Activated CD8-positive, alpha-beta memory T cell treated with anti-CD3 and anti-CD28 coated beads, Interleukin-2, amount 50 U/mL, for 1 hour (primary cell): Measurements from ENCODE around the gene HOXA1.

Experiments
- DNase-seq: peaks from one replicate; pipeline ENCODE4 v3.0.0-alpha.2; 2020; ENCODE audit errors: extremely low read depth

Gene HOXA1

DNA sequence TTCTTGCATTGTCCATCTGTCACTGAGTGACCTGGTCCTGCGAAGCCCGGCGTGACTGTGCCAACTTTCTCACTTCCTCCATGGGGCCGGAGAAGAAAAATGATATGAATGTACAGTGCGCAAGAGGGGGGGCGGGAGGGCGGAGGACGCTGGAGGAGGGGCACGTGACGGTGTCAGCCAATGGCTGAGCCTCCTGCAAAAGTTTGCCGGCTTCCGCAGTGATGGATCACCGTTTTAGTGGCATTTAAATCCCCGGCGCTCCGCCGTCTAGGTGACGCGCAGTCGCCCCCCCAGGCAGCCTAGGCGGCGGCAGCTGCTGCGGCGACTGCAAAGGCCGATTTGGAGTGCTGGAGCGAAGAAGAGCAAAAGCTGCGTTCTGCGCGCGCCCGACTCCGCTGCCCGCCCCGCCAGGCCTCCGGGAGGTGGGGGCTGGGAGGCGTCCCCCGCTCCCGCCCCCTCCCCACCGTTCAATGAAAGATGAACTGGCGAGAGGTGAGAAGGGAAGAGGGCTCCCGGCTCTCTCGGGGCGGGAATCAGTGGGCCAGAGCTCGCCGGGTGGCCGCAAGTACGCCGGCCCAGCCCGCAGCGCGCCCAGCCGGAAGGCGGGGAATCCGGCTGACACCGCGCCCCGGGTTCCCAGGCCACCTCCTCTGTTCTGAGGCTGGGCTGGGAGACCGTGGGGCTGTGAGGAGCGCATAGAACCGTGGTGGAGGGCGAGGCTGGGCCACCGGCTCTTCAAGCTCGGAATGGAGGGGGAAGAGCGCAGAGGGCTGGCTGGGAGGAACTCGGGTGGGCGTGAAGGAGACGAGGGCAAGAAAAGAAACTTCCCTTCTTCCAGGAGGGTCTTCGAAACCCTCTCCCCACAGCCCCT, at the start of gene HOXA1:
Gene HOXA1 (minus strand): TSS at position 104 of the 871 bp plus-strand sequence. CDS start 88 bp downstream, at position 16.
- peak; percentile 40 for DNase-seq

DNA sequence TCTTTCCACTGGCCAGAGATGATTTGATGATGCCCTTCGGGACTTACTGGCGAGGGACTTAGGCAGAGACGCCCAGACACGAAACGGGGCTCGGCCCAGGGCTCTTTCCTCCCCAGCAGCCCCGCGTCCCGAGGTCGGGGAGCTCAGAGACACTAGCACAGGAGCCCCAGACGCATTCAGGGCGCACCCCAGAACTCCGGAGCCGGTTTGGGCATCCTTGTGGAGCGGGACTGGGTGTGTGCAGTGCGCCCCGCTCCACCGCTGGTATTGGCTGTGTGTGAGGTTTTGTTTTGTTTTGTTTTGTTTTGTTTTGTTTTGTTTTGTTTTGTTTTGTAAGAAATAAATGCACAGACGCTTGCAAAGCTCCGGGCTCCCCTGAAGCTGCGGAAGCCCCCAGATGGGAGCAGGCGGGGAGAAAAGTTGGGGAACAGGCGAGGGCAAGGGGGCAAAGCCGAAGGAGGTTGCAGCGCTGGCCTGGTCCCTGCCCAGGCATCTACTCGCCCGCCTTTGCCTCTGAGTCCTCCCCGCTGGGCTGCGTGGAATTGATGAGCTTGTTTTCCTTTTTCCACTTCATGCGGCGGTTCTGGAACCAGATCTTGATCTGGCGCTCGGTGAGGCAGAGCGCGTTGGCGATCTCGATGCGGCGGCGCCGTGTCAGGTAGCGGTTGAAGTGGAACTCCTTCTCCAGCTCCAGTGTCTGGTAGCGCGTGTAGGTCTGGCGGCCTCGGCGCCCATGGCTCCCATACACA, 49.5 kb upstream of the HOXA1 start:
- no peak for DNase-seq

DNA sequence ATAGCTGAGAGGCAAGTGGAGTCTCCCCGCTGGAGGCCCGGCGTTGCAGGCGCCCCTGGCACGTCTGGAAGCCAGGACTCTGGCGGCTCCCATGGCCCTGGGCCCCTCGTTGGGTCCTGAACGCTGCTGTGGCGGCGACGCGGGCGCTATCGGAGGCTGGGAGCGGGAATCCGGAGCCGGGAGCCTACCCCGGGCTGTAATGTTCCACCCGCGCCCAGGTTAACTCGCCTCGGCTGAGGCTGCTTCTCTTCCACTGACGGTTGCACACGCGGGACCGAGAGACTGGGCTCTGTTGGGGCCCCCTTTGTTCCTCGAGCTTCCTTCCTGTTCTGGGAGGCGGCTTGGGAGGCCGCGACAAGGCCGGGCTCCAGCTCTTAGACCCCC, 49.0 kb upstream of the HOXA1 start:
- DNase-seq = no peak

DNA sequence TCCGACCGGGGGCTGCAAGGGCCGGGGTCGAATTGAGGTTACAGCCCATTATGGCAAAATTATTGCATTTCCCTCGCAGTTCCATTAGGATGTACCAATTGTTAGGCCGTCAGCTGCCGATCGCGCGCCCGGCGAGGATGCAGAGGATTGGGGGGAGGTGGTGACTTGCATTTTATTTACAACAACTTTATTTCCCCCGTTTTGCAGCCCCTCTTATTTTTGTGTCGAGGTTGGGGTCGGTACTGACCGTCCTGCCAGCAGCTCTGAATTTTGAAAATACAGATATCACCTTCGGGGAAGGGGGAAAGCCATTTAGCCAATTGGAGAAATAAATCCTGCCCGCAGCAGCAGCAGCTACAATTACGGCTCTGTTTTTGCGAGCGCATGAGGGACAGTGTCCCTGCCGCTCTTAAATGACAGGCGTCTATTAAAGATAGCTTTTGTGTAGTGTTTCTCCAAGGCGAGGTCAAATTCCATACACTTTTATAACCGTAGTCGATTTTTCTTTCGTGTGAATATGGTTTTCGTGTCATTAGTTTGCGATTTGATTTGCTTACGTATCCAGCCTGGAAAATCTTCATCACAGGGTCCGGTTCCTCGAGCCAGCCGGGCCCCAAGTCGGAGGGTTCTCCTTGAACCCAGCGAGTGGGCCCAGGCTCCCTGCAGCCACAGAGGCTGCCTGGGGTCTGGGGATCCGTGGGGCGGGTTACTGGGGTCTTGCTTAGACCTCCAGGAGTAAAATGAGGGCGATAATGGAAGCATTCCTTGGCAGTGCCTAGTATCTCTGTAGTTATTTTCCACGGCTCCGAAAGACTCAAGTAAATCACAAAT, 48.4 kb upstream of the HOXA1 start:
- no peak for DNase-seq

DNA sequence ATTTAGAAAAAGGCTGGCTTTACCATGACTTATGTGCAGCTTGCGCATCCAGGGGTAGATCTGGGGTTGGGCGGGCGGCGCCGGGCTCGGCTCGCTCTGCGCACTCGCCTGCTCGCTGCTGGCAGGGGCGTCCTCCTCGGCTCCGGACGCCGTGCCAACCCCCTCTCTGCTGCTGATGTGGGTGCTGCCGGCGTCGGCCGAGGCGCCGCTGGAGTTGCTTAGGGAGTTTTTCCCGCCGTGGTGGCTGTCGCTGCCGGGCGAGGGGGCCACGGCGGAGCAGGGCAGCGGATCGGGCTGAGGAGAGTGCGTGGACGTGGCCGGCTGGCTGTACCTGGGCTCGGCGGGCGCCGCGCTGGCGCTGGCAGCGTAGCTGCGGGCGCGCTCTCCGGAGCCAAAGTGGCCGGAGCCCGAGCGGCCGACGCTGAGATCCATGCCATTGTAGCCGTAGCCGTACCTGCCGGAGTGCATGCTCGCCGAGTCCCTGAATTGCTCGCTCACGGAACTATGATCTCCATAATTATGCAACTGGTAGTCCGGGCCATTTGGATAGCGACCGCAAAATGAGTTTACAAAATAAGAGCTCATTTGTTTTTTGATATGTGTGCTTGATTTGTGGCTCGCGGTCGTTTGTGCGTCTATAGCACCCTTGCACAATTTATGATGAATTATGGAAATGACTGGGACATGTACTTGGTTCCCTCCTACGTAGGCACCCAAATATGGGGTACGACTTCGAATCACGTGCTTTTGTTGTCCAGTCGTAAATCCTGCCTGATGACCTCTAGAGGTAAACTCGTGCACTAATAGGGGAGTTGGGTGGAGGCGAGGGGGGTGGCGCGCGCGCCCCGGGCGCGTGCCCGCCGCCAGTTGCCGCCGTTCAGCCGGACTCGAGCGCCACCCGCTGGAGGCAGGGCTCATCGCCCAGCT, 47.5 kb upstream of the HOXA1 start, which contains the start of gene HOXA5:
Gene HOXA5 (minus strand): TSS at position 659 of the 927 bp plus-strand sequence. CDS start 74 bp downstream, at position 585.
- no peak for DNase-seq

DNA sequence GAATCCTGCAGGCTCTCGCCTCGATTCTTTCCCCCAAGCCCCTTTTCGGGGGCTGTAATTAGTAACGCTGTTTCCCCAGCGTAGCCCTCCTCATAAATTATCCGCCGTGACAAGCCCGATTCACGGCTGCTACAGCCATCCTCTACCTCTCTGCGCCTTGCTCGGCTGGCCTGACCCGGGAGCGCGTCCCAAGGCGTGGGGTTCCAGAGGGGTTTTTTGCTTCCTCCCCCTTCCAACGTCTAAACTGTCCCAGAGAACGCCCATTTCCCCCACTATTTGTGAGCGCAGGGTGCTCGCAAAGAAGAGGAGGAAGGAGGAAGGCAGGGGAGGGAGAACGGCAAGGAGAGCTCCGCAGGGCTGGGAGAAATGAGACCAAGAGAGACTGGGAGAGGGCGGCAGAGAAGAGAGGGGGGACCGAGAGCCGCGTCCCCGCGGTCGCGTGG, 46.8 kb upstream of the HOXA1 start:
- DNase-seq = no peak

DNA sequence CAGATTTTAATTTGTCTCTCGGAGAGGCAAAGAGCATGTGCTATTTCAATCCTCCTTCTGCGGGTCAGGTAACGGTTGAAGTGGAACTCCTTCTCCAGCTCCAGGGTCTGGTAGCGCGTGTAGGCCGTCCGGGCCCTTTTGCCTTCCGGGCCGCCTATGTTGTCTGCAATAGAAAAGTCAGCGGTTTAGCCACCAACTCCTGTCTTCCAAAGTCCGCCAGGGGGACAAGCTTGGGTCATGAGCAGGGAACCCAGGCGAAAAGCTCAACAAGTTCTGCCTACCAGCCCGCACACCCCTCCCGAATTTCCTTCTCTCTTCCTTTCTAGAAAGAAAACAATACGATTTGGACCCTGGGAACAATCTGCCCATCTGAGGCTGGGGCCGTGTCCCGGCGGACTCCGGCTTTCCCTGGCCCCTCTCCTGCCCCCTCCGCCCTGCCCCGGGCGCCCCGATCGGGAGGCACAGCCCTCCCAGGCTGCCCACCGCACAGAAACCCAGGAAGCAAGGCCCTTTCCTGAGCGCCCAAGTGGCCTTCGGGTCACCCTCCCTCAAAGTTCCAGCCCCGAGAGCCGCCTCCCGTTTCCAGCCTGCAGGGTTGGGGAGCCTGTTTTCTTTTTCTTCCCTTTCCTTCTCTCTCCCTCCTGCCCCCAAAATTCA, 46.3 kb upstream of the HOXA1 start:
- DNase-seq = no peak

DNA sequence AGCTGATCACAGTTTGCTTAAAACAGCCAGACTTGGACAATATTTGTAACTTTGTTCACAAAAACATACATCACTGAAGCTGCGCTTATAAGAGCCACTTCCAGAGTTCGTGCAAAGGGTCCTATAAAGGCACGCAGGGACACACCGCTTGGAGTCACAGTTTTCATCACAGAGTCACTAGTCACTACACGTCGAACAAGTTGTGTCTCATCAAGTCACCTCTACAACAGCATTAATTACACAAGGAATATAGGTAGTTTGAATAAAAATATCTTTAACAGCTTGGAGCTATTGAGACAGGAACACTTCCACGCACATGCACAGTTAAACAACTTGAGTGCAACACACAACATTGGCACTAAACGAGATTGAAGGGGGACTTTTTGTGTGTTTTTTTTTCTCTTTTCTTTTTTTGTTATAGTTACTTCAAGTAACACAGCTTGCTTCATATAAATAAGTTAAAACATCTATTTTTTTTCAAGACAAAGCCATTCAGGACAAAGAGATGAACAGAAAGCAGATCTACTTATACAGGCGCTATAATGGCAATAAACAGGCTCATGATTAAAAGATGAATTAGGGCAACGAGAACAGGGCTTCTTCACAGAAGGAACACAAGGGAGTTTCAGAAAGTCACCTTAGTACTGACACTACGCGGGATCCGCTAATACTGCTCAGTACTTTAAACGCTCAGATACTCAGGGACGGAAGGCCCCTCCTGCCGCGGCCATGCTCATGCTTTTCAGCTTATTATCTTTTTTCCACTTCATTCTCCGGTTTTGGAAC, 45.5 kb upstream of the HOXA1 start:
- DNase-seq = no peak

DNA sequence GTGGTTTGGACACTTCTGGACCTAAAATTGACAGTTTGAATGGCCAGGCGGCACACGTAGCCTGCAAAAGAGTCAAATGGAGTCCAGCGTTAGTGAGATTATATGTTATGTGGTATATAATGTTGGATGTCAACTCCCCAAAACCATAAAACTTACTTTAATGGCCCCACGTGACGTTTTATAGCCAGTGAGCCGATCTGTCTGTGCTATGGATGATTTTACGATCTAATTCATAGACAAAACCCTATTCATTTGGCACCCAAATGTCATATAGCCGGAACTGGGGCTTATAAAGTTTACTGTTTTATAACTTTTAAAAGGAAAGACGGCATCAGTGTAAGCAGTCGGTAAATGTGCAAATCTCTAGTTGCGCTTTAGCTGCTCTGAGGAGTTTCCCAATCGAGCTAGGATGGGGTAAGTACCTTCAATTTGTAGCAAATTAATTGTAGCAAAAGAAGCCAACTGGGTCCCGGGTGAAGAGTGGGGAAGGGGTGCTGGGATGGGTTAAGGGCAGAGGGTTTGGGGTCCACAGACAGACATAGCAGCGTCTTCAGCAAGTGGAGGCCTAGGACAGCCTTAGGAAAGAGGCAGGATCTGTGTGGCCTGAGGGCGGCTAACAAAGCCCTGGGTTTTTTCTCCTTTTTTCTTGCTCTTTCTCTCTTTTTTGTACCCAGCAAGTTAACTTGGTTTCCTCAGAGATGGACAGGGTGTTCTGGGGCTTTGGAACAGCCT, 44.5 kb upstream of the HOXA1 start:
- no peak for DNase-seq

DNA sequence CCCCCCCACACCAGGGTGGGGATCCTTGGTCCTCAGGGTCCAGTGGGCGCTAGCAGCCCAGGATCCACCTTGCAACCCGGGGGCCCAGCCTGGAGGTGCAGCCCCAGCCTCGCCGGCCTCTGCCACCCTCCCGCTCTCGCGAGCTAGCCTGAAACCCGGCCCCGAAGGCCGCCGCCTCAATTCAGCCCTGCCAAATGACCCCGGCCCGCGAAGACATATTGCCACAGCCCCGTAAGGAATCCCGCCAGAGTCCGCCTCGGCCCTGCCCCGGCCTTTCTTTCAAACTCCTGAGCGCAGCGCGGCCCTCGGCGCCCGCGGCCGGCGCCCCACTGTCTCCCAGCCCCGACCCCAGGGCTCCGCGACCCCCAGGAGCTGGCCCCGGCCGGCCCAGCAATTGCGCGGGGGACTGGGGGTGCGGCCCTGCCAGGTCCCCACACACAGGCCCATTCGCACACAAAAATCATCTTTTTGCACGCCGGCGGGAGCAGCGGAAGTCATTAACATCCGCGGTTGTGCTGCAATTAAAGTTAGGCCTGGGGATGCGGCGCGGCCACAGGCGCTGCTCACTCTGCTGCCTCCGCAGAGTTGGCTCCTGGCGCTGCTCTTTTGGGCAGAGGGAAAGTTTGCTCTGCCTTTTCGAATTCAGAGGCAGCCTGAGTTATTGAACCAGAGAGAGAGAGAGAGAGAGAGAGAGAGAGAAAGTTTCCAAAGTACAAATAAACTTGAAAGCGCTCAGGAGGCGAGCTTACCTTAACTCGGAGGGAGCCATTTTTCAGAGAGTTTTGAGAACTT, 43.7 kb upstream of the HOXA1 start:
- no peak for DNase-seq

DNA sequence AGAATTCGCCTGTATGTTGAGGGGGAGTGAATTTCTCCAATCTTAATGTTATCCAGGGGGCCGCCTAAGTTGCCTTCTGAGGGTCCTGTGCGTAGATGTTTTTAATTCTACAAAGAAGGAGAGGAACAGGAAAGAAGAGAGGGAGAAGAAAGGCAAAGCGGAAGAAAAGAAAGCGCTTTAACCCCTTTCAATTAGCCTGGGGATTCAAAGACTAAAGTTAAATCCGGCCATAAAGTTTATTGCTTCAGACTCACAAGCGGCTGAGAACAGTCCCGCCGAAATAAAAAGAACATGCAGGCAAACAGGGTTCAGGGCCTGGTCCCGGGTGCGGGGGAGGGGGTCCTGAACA, 43.2 kb upstream of the HOXA1 start:
- no peak for DNase-seq

DNA sequence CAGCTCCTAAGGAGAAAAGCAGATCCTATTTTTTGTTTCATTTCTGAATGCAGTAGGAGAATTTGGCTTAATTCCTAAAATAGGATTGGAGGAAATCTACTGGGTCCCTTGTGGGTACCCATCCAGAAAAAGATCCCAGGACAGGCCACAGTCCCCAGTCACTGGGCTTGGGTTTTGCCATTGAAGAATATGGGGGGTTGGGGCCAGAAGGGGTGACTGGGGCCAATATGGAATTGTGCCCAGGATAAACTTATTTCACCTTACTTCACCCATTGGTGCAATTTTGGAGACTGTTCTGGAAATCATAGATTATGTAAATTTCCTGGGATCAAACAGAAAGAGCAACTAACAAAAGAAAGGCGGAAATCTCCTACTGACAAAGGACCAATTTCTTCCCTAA, 42.7 kb upstream of the HOXA1 start:
- DNase-seq = no peak

DNA sequence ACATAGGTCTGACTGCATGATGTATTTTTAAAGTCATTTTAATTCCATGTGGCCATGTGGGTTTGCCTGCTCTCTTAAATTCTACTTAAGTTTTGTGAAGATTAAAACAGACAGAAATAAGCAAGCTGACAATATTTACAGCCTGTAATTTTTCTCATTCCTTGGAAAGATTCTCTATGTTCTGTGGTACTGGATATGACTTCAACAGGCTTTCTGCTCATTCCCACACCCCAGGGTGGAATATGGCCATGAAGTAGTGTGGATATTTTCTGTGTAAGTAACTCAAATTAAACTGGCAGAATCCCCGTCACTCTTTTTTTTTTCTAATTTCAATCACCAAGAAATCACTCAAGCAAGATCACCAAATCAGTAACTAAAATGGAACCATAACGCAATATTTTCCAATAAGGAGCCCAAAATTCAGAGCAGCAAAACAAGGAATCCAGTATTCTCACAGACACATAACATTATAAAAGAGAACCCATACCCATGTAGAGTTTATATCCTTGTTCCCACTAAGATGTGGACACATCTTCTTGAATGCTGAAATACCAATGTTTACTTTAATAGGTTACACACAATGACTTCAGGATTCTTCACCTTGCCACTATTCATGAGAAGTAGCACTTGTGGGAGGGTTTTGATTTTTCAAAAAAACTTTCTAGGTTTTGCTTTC, 42.0 kb upstream of the HOXA1 start:
- no peak for DNase-seq

DNA sequence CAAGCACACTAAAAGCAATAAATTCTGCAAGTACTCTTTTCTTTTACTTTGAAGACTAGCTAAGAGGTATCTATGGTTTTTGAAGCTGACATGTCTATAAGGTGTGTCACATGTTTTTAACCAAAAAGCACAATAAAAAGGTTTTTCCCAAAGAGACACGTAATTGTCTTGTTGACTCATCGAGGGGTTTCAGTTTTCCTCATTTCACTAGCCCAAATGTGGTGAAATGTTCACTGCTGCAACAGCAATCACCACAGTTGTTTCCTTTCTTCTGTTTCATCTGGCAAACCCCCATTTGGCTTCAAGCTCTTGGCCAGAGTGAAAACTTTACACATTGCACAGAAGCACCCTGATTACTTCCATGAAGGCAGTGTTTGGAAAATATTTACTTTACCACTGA, 38.6 kb upstream of the HOXA1 start:
- DNase-seq = no peak

DNA sequence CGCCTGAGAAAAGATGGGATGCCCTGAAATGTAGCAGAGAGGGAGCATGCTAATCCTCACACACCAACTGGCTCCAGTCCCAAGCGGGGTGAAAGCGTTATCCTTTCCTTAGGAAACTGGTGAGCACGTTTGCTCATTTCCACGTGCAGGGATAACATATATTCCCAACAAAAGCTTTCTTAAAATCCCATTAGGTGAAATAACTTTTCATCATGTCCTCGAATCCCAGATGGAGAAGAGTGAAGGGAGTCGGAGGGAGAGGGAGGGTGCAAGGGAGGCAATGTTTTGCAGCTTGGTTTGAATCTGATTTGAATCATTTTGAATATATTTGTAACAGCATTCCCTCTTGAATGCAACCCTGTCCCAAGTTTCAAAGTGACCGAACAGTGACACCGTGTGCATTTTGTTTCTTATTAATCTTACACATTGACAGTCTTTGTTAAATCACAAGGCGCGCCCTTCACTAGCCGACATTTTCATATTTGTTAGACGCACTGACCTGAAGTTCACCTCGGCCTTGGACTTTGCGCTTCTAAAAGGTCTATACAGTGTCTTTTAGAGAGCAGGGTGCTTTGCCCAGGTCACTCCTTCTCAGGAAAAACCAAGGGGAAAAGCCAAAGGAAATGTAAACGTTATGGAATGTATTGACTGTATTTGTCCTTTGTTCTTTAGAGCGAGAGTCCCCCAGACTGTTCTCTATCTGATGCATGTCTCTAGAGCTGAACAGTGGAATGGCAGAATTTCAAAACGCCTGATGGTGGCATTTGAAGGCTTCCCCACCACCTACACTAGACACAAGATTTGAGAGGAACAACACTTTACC, 37.8 kb upstream of the HOXA1 start:
- no peak for DNase-seq

DNA sequence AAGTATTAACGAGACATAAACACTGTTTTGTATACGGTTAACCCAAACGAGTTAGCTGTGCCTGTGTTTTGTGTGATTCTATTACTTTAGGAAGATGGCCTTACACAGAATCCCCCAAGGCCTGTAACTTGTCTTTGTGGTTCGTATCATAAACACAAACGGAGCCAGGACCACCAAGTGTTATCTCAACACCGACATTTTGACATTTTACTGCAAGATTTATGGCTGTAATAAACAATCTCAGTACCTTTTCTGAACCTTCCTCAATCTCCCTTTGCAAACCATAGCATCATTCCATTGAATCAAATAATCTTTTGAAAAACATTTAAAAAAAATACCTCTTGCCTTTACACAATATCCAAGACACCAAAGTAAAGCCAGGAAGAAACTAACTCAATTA, 37.2 kb upstream of the HOXA1 start:
- DNase-seq = no peak

DNA sequence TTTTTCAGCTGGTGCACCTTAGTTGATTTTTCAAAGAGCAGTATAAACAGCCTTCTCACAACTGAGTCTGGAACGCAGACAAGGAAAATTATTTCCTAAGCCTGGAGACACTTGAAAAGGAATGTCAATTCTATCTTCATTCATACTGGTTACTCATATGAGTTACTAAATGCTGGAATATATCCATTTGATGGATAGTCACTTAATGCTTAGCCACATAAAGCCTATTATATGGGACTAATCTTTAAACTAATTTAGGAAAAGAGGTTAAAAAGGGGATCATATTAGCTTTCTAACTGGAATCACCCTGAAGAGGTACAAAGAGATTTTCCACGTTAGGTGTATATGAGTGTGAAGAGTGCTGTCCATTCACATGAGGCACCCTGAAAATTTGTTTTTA, 36.4 kb upstream of the HOXA1 start:
- DNase-seq = no peak
